SU-DHL-6 (cell line): Measurements from ENCODE around the gene PINK1.

Experiments
- EZH2phosphoT487 ChIP-seq: fragments of 200-600 bp; sonication (generic), shearing (Covaris generic); conservative IDR thresholded peaks from 2 replicates; pipeline ENCODE4 v1.6.1; 2018; ENCODE audit warnings: mild to moderate bottlenecking, antibody characterized with exemption, low read length, moderate library complexity, mixed read lengths
- TF ChIP-seq, protein P1 (sequence below): fragments of 200-600 bp; sonication (generic); IDR thresholded peaks from one replicate; pipeline ENCODE4 v1.5.1; 2017; ENCODE audit warnings: antibody characterized with exemption, mild to moderate bottlenecking, low read length, moderate library complexity; ENCODE audit not compliant: insufficient read depth, poor library complexity, severe bottlenecking

DNA sequence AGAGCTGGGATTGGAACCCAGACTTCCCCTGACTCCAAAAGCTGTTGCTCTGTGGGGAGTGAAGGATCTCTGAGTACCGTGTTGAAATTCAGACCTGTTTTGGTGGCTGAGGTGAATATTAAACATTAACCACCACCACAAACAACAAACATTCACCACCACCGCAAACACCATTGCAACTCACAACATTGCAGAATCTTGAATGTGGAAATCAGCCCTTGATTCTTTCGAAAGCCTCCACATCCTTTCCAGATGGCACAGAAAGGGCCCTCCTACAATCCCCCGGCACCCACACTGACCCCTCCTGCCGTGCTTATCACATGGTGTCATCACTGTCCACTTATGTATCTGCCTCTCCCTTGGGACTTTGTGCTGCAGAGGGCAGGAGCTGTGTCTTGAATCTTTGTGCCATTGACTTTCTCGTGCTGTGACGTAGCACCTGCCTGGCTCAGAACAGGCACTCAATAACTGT lies 42.9 kb upstream of the PINK1 start:
- TF ChIP-seq, protein P1, sequence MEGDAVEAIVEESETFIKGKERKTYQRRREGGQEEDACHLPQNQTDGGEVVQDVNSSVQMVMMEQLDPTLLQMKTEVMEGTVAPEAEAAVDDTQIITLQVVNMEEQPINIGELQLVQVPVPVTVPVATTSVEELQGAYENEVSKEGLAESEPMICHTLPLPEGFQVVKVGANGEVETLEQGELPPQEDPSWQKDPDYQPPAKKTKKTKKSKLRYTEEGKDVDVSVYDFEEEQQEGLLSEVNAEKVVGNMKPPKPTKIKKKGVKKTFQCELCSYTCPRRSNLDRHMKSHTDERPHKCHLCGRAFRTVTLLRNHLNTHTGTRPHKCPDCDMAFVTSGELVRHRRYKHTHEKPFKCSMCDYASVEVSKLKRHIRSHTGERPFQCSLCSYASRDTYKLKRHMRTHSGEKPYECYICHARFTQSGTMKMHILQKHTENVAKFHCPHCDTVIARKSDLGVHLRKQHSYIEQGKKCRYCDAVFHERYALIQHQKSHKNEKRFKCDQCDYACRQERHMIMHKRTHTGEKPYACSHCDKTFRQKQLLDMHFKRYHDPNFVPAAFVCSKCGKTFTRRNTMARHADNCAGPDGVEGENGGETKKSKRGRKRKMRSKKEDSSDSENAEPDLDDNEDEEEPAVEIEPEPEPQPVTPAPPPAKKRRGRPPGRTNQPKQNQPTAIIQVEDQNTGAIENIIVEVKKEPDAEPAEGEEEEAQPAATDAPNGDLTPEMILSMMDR: no peak
- no peak for TF ChIP-seq EZH2phosphoT487
